ENCODE data around the gene CA7.

The CA7 gene

GRCh38 chr16:66844342-66845079 lies at the start of gene CA7:
Gene CA7 (plus strand): TSS chr16:66844414. CDS start chr16:66844488, 74 bp downstream.
- no peak for DNase-seq

- no peak for DNase-seq
Measured at GRCh38 chr16:66798161-66798560, 46.1 kb upstream of the CA7 start.

DNA sequence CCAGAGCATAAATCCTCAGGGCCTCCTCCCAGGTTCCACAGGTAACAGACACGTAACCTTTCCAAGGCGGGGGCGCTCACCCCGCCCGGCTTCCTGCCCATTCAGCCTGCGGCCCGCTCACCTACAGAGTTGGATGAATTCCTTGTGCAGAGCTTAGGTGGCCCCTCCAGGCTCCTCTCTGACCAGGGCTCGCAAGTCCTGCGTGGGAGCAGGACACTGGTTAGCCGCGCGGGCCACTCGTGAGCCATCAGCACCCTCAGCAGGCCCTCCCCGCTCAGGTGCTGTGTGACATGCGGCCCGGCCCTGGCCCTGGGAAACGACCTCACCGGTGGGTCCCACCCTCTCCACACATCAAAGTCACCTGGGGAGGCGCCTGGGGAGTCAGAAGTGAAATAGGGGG lies 43.4 kb upstream of the CA7 start:
- no peak for DNase-seq

DNA sequence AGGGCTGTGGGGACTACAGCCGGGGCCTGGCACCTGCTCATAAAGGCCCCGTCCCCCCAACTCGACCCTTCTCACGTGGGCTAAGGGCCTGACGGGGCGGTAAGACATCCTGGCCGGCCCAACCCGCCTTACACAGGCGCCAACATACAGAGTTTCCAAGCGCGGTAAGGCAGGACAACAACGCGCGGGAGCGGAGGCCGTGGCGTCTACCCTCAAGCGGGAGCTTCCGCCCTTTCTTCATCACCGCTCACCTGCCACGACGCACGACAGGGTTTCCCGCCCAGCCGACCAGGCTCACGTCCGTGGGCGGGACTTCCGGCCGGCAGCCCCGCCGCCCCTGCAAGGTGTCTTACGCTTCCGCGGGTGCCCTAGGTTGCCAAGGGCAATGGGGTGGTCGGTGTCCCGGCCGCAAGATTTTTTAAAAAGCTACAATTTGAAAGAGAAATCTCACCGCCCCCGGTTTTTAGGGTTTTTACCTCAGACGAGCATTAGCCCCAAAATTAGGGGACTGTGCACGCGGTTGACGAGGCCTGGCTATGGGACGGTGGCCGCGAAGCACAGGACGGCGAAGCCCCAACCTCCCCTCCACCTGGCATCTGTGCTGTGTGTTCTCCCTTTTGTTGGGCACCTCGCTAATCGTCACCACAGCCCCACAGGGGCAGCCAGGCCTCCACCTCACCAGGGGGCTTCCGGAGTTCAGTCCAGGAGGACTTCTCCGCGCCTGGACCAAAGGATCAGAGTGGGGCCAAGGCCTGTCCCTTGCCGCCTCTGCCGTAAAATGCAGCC lies 42.7 kb upstream of the CA7 start, which contains the start of gene TERB1:
Gene TERB1, minus strand, starts transcription at position 265 of the 786 bp plus-strand sequence. CDS start 4,786 bp downstream, outside the sequence.
- DNase-seq = no peak

DNA sequence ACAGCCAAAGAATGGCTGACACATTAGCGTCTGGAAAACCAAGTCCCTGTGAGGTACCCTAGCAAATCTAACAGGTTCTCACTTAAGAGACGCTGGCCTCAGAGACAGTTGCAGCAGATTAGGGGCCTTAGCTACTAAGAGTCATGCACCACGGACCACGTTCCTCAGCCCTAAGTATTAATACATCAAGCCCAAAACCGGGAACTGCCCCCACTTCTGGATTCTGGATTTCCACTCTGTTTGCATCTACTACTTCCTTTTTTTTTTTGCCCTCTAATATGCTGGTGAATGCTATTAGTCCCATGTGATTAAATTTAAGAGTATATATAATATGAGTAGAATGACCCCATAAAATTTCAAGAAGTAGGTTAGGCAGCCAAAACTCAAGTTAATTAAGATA lies 42.1 kb upstream of the CA7 start:
- DNase-seq = no peak

DNA sequence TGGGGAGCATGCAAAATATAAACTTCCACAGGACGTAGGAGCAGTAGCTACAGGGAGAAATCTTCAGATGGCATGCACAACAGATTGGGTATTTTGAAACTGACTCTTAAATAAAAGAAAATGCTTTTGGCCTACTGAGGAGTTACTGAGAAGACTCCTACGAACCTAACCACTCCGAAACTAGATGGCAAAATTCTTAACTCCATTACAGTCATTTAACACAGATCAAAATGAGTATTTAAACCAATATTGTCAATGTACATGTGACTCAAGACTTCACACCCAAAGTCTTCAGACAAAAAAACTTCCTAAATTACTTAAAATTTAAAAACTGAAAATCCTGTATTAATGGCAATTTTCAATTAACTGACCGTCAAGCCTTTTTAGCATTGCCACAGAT lies 34.4 kb upstream of the CA7 start:
- no peak for DNase-seq

- DNase-seq = no peak
Measured at GRCh38 chr16:66810391-66810790, 33.8 kb upstream of the CA7 start.

- no peak for DNase-seq
Measured at GRCh38 chr16:66811043-66811442, 33.2 kb upstream of the CA7 start.

DNA sequence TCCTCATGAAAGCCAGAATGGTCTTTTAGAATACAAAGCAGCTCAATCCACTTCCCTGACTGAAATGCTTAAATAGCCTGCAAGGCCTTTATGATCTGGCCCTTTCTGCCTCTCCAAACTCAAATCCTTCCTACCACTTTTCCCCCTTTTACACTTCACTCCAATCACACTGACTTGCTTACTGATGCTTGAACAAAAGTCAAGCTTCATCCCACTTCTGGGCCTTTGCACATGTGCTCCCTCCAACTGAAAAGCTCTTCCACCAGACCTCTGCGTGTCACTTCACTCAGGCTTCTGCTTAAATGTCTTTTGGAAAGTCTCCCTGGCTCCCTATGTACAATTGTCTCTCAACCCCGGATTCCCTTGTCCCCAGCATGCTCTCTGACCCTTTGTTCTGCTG lies 29.5 kb upstream of the CA7 start:
- no peak for DNase-seq

GRCh38 chr16:66824006-66824405 lies 20.2 kb upstream of the CA7 start:
- no peak for DNase-seq

- DNase-seq = peak; percentile 31
Measured at GRCh38 chr16:66830422-66831404, 13.5 kb upstream of the CA7 start, which contains the start of gene NAE1. Gene NAE1 (minus strand): TSS chr16:66830976. CDS start chr16:66830899, 77 bp downstream.

DNA sequence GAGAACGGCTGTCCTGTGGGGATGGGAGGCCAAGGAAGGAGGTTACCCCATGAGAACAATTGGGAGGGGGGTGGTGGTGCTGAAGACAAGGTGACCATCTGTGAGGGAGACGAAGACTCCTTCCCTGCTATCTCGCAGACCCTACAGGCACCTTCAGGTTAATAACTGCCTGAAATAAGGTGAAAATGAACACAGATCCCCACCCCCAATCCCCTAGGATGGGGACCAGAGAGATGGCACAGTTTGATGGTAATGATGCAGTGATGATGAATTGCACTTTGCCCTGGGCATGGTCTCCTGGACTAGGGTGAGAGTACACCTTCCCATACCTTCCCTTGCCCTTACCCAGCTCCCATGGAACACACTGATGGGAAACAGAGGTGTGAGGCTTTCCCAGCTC lies 12.0 kb upstream of the CA7 start:
- no peak for DNase-seq

DNA sequence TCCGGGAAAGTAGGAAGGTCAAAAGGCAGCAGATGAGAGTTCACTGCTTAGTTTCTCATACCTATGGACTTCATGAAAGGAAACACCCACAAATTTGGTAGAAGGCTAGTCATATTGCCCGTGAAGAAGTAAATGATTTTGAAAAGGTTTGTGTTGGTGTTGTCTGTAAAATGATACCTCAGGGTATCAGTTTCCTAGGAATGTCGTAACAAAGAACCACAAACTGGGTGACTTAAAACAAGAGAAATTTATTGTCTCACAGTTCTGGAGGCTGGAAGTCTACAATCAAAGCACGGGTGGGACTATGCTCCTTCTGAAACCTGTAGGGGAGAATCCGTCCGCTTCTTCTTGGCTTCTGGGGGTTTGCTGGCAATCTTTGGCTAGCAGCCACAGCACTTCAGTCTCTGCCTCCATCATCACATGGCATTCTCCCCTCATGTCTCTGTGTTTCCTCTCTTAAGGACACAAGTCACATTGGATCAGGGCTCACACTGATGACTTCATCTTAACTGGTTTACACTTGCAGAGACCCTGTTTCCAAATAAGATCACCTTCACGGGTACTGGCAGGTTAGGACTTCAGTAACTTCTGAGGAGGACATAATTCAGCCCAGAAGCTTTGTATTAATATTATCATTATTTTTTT lies 11.4 kb upstream of the CA7 start:
- no peak for DNase-seq

- DNase-seq = no peak
Measured at GRCh38 chr16:66834746-66835145, 9.5 kb upstream of the CA7 start.

- DNase-seq = no peak
Measured at GRCh38 chr16:66840883-66841282, 3.3 kb upstream of the CA7 start.

GRCh38 chr16:66841366-66841765 lies 2.8 kb upstream of the CA7 start:
- DNase-seq = no peak

DNA sequence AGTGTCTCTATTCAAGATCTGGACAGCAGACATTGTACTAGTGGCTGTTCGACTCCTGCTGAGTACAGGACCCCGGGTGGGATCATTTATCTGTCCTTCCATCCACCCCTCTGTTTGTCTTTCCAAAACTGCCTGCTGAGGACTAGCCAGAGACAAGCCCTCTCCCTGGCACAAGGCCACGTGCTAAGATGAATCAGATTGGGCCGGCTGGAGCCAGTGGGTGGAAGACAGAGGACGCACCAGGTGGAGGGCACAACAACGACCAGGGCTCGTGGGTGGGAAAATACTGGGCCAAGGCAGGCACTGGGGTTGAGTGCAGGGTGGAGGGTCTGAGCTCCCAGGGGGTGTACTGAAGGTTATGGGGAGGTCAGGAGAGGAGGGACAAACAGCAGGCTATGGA lies 1.4 kb upstream of the CA7 start:
- no peak for DNase-seq

- DNase-seq = no peak
Measured at GRCh38 chr16:66843191-66843590, 1.0 kb upstream of the CA7 start.

DNA sequence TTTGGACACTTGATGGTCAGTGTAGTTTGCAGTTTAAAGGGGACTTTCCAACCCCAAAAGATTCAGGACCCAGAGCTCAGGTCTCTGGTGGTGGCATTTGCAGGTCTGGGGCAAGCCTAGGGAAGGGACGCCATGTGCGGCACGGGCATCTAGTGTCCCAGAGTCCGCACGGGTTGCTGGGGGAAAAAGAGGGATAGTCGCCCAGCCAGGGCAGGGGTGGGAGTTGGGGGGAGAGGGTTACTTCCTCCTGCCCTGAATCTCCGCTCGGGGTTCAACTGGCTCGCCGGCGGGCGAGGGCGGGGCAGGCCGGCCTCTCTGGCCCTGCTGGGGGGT lies 239 bp upstream of the CA7 start:
- DNase-seq = no peak

DNA sequence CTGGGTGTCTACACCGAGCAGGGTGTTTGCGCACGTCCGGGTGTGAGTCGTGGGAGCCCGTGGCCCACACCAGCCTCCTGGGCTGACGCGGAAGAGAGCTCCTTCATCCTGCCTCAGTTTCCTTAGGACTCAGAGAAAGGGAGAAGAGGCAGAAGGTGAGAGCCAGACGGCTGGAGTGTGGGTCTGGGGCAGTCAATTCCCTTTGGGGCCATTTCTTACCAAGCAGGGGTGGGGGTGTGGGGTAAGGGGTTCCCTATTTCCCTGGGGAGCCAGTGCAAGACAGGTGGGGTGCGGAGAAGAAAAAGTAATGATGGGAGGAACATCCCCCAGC lies 831 bp downstream of the CA7 start:
- no peak for DNase-seq

- peak; percentile 2 for DNase-seq
Measured at GRCh38 chr16:66845791-66846221, 1.6 kb downstream of the CA7 start.

DNA sequence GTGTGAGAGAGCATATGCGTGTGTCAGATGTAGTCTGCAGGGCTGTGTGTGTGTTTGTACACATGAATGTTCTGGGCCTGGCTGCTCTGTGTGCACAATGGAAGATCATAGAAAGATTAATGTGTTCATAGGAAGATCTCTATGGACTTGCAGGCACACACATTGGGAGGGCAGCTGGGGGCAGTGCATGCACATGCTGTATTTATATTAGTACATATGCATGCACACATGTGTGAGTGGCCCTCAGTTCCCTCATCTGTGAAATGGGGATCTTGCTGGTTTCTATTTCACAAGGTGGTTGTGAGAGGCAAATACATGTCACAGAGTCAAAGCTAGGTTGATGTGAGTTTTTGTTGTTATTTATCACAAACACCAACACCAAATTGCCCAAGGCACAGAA lies 2.1 kb downstream of the CA7 start:
- DNase-seq = no peak

DNA sequence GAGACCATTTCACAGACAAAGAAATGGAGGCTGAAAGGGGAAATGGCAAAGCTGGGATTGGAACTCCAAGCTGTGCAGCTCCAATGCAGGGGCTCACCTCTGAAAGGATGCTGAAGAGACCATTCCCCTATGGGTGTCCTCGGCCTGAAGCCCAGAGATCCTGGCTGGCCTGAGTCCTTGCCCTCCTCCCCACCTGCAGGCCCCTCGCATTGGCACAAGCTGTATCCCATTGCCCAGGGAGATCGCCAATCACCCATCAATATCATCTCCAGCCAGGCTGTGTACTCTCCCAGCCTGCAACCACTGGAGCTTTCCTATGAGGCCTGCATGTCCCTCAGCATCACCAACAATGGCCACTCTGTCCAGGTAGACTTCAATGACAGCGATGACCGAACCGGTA lies 2.6 kb downstream of the CA7 start:
- no peak for DNase-seq
